MCF 10A (cell line): ENCODE data around the gene MYMK. TPM values are rescaled to one million over a fixed set of nuclear protein-coding genes. Genes with fewer than 3 reads are reported as not detected.

Source experiments
- BruUV-seq: library from RNA; stranded (reverse); fragments of 400-500 nt; replicated peaks from 2 replicates; lab custom pipeline; 2021; lab: Mats Ljungman, UMichigan
- CTCF ChIA-PET: fragments of 300-600 bp; sonication (Branson Sonifier 250); formaldehyde crosslinking; extraction: SDS; loops from one replicate; lab custom pipeline; 2021; ENCODE audit warnings: antibody characterized with exemption, inconsistent platforms; lab: Yijun Ruan, JAX
- POLR2A ChIA-PET: fragments of 300-600, 350-650 bp; sonication (Branson Sonifier 250); formaldehyde crosslinking; extraction: SDS; loops from one replicate; lab custom pipeline; 2020; ENCODE audit warnings: antibody characterized with exemption, inconsistent platforms; lab: Yijun Ruan, JAX
- DNase-seq: peaks from one replicate; pipeline ENCODE4 v3.0.0-alpha.2; 2018; ENCODE audit not compliant: unreplicated experiment
- H3K27ac Mint-ChIP-seq: one replicate; pipeline ENCODE4 v1.8.0; 2022; ENCODE audit warnings: mild to moderate bottlenecking, low read depth, mixed read lengths; ENCODE audit not compliant: unreplicated experiment
- H3K27me3 Mint-ChIP-seq: one replicate; pipeline ENCODE4 v1.8.0; 2022; ENCODE audit warnings: mixed read lengths; ENCODE audit not compliant: insufficient read depth, unreplicated experiment
- H3K36me3 Mint-ChIP-seq: one replicate; pipeline ENCODE4 v1.8.0; 2022; ENCODE audit warnings: mild to moderate bottlenecking, moderate library complexity, mixed read lengths; ENCODE audit not compliant: insufficient read depth, unreplicated experiment
- H3K4me1 Mint-ChIP-seq: one replicate; pipeline ENCODE4 v1.8.0; 2022; ENCODE audit warnings: mixed read lengths; ENCODE audit not compliant: insufficient read depth, unreplicated experiment
- H3K4me3 Mint-ChIP-seq: one replicate; pipeline ENCODE4 v1.8.0; 2022; ENCODE audit warnings: mild to moderate bottlenecking, moderate library complexity, mixed read lengths; ENCODE audit not compliant: unreplicated experiment
- H3K9me3 Mint-ChIP-seq: one replicate; pipeline ENCODE4 v1.8.0; 2022; ENCODE audit warnings: mixed read lengths; ENCODE audit not compliant: unreplicated experiment
- CTCF ChIP-seq: fragments of 200-600 bp; IDR thresholded peaks from one replicate; pipeline ENCODE4 v1.8.0; 2022; ENCODE audit warnings: antibody characterized with exemption, mild to moderate bottlenecking; ENCODE audit not compliant: unreplicated experiment
- intact Hi-C: fragments of 100-400 bp; cut with micrococcal nuclease; formaldehyde crosslinking; loops from 2 replicates; pipeline ENCODE4 v1.14.1; 2022
- total RNA-seq: library from RNA; stranded (reverse); gene quantifications from 2 replicates; pipeline ENCODE4 v1.2.3, GENCODE V29; 2022

MYMK gene
- total RNA-seq, 1 experiment from 2014 or later, result not detected

- Mint-ChIP-seq H3K9me3 (peaks cover 16% of the 10 kb centered on the region), H3K27me3 (peaks cover 61% of the 10 kb centered on the region), H3K27ac (no peak overlapping the region), H3K4me1 (no peaks in the 10 kb centered on the region), H3K36me3 (no peaks in the 10 kb centered on the region), H3K4me3 (no peak overlapping the region)
- ChIA-PET CTCF (interaction anchor here (0.6 to 1.1 kb wide), 3 partner anchors 9 to 1958 kb away, joined by 3 to 5 read pairs (median 3); no protein-coding TSS in a partner anchor), POLR2A (no interaction called here)
- intact Hi-C loops, result no loop called here
- TF ChIP-seq CTCF, result no peak
- no peak for DNase-seq
- no TSS peak for BruUV-seq
Observed at GRCh38 chr9:133499132-133499891, 25.4 kb downstream of the MYMK start.

DNA sequence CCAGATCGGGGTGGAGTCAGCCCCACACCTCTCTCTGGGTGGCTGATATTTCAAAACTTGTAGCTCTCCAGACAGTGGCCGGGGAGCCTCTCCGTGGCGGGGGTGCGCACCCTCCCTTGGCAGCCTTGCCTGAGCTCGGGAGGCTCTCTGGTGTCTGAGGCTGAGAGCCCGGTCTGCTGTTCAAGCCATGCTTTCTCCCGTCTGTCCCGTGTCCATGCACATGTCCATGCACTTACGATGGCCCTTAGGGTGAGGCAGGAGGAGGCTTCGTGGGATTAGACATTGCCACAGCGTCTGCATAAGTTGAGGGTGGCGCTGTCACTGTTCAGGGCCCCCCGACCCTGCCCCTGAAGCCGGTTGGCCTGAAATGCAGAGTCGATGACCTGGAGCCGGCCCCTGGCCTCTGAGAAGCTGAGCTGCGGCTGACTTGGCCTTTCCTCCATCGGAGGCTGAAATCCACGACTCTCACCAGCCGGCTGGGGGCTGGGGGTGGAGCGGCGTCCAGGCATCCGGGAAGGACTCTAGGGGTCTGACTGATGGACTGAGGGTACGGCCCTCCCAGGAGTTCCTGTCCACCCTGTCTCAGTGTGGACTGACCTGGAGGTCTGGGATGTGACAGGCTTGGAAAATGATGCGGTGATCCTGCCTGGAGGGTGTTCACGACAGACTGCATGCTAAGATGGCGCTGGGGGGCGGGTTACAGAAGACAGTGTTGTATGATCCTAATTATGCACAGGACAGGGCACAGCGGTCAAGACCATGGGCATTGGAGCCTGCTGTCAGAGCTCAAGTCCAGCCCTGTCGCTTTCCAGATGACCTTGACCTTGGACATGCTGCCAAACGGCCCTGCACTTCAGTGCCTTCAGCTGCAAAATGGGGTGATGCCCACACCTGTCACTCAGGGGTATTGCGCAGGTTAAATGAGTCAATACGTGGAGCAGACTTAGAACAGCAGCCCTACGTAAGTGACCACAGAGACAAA is 27.6 kb downstream of the MYMK start:
- no peak for TF ChIP-seq CTCF
- Mint-ChIP-seq H3K9me3 (peaks cover 11% of the 10 kb centered on the region), H3K27me3 (peaks cover 51% of the 10 kb centered on the region), H3K36me3 (no peaks in the 10 kb centered on the region), H3K27ac (no peak overlapping the region), H3K4me1 (no peaks in the 10 kb centered on the region), H3K4me3 (no peak overlapping the region)
- BruUV-seq, result no TSS peak
- DNase-seq, result no peak
- intact Hi-C loops, result no loop called here
- ChIA-PET POLR2A (no interaction called here), CTCF (interaction anchor here (0.6 to 1.7 kb wide), 2 partner anchors 11 to 44 kb away, joined by 4 read pairs; no protein-coding TSS in a partner anchor)

DNA sequence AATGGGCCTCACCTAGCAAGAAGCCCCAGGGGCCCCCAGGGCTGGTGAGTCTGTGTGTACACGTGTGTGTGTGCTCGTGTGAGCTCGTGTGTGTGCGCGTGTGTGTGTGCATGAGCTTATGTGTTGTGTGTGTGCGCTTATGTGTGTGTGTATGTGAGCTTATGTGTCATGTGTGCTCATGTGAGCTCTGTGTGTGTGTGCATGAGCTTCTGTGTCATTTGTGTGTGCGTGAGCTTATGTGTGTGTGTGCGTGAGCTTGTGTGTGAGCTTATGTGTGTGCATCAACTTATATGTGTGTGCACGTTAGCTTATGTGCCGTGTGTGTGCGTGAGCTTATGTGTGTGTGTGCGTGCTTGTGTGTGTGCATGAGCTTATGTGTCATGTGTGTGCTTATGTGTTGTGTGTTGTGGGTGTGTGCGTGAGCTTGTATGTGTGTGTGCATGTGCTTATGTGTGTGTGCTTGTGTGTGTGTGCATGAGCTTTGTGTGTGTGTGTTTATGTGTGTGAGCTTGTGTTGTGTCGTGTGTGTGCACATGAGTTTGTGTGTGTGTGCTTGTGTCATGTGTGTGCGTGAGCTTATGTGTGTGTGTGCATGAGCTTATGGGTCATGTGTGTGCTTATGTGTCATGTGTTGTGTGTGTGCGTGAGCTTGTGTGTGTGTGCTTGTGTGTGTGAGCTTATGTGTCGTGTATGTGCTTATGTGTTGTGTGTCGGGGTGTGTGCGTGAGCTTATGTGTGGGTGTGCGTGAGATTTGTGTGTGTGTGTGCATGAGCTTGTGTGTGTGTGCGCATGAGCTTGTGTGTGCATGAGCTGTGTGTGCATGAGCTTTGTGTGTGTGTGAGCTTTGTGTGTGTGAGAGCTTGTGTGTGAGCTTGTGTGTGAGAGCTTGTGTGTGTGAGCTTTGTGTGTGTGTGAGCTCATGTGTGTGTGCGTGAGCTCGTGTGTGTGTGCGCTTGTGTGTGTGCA is 29.1 kb downstream of the MYMK start:
- Mint-ChIP-seq H3K27me3 (peaks cover 36% of the 10 kb centered on the region), H3K4me1 (no peaks in the 10 kb centered on the region), H3K9me3 (no peaks in the 10 kb centered on the region), H3K4me3 (no peak overlapping the region), H3K36me3 (no peaks in the 10 kb centered on the region), H3K27ac (no peak overlapping the region)
- intact Hi-C loops, result no loop called here
- DNase-seq, result no peak
- no TSS peak for BruUV-seq
- ChIA-PET CTCF (interaction anchor here (0.5 to 1.7 kb wide), 7 partner anchors 9 to 987 kb away, joined by 3 to 8 read pairs (median 3); no protein-coding TSS in a partner anchor), POLR2A (interaction anchor here (0.7 kb wide), 1 partner anchor 79 kb away, joined by 4 read pairs; no protein-coding TSS in a partner anchor)
- TF ChIP-seq CTCF, result no peak
